ENCODE data around the gene AP1AR.
"Not testable (repeated sequence)": the region's sequence is repeated elsewhere in the genome, so short reads cannot be mapped to it uniquely, and the experiment has no call there.

AP1AR gene

DNA sequence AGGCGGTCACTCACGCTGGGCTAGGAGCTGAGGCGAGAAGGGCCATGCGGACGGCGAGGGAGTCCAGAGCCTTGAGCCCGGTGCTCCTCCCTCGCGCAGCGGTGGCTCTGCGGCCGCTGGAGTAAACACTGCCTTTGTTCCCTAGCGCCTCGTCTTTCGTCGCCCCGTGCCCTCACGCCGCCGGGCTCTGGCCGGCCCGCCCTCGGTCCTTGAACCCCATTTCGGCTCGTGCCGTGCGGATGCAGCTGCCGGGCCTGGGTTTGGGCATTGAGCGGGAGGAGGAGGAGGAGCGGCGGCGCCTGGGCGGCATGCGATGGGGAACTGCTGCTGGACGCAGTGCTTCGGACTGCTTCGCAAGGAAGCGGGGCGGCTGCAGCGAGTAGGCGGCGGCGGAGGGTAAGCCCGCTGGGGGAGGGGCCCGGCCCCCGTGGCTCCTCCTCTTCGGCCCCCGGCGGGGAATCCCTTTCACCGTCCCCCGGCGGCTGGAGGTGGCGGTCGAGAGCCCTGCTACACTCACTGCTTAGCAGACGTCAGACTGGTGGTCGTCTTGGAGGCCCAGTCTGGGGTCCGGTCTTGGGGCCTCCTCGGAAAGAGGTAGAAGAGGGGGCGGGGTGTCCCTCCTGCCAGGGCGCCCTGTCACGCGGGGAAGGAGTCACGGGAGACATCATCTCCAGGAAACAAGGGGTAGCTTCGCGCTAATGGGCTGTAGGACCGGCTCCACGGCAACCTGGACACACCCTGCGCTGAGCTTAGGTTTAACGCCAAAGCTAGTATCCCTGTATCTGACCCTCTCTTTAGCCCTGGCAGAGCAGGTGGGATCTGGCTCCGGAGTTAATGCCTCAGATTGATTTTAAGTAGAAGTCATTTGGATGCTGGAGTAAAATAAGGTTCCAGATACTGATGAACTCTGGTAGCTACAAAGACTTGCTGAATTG, at the start of gene AP1AR:
AP1AR (plus strand) TSS at position 9 of the 935 bp plus-strand sequence; CDS start at position 314, 305 bp downstream.
- peak; percentile 9 for DNase-seq (ENCODE audit: low read depth, low spot score)

GRCh38 chr4:112182604-112183003, 49.0 kb upstream of the AP1AR start:
- DNase-seq (ENCODE audit: low read depth, low spot score): no peak

DNA sequence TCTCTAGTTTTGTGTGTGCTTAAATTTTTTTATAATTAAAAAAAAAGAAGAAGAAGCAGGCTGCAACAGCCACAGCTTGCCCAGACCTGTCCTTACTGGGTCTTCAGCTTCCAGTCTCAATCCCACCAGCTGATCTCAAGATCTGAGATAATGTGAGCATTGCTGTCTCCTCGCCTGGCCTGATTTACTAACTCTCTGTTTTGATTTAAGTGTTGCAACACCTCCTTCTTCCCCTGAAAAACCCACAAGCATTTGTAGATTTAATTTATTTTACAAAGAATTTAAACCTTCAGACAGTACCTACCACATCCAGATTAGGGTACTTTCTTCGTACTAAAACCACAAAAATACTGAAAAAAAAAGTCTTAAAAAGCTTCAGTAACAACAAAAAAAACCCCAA, 48.3 kb upstream of the AP1AR start:
- no peak for DNase-seq (ENCODE audit: low read depth, low spot score)

DNA sequence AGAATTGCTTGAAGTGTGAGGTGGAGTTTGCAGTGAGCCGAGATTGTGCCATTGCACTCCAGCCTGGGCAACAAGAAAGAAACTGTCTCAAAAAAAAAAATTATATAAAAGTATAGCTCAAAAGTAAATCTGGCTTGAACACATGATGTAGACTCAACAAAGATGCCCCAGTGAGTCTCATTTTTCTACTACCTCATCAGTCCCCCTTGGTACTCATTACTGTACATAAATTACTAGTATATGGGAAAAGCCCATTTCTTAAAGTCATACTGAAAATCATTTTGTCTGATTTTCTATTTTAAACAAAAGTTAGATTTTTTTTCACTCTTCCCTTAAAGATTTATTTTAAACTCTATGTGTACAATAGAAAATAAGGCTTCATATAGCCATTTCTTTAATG, 47.1 kb upstream of the AP1AR start:
- DNase-seq (ENCODE audit: low read depth, low spot score): no peak

GRCh38 chr4:112185334-112185733, 46.3 kb upstream of the AP1AR start:
- no peak for DNase-seq (ENCODE audit: low read depth, low spot score)

DNA sequence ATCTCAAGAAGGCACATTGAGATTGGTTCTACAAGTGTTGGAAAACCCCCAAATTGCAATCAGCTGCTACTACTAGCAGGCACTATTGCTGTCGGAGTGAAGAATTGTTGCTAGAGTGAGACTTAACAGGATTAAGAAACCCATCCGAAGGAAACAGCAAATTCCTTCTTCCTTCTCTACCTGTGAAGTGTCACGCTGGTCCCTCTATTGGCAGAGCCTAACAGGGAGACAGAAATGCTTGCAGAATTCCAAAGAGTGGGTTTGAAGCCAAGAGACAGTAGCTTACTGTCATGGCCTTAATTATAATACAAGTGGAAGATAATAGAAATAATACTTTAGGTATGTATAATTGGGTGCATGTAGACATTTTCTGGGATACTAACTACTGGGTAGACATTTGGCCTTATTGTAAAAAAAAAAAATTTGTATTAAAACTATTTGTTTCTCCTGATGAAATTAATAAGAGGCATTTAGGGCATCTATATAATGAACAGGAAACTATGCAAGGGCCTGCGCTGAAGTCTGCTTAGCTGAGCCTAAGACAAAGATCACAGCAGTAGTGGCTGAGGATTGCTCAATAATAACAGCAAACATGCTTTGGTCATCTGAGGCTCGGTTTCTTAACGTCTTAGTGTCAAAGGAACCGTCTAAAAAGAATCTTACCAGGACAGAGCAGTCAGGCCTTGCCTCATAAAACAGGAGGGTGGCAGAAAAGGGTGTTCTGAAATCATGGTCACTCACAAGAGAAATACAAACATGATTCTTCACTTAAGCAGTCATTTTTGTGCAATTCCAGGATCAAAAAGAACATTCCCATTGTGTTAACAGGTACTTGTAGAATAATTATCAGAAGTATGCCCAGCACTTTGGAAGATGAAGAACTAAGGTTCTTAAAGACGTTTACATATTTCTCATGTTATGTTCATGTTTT, 45.6 kb upstream of the AP1AR start:
- no peak for DNase-seq (ENCODE audit: low read depth, low spot score)

DNA sequence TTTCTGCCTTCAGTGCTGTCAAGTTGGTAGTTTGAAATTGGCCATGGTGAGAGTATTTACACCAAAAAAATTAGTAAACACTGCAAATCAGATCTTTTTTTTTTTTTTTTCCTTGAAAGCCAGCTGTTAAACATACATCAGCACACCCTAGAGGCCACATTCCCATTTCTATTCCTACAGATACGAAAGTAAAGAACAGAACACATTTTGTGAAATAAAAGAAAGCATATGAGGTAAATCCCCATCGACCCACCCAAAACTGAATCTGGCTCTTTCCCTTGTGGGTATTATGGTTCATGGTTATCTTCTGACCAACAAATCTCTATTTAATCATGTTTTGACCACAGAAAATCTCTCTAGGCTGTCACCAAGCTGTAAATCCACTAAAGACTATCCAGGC, 41.8 kb upstream of the AP1AR start:
- DNase-seq (ENCODE audit: low read depth, low spot score): no peak

- DNase-seq (ENCODE audit: low read depth, low spot score): no peak
These were observed 40.9 kb upstream of the AP1AR start for GRCh38 chr4:112190684-112191083.

DNA sequence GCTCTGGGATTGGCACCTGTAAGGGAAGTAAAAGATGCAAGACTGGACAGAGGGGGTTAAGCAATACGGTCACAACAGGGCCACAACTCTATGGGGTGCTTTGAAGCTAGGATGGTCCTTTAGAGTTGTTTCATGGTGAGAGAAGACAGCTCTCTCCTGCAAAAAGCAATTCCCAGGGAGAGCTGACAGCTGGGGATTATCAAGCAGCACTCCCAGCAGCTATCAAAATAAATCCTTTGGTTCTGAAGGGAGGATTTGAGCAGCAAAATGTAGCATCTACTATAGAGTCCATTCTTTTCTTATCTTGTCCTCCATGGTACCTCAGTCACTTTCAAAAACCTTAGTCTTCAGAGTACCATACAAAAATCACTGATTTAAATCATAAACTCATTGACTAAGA, 35.1 kb upstream of the AP1AR start:
- no peak for DNase-seq (ENCODE audit: low read depth, low spot score)

- DNase-seq (ENCODE audit: low read depth, low spot score): no peak
These were observed 32.5 kb upstream of the AP1AR start for GRCh38 chr4:112199041-112199440.

DNA sequence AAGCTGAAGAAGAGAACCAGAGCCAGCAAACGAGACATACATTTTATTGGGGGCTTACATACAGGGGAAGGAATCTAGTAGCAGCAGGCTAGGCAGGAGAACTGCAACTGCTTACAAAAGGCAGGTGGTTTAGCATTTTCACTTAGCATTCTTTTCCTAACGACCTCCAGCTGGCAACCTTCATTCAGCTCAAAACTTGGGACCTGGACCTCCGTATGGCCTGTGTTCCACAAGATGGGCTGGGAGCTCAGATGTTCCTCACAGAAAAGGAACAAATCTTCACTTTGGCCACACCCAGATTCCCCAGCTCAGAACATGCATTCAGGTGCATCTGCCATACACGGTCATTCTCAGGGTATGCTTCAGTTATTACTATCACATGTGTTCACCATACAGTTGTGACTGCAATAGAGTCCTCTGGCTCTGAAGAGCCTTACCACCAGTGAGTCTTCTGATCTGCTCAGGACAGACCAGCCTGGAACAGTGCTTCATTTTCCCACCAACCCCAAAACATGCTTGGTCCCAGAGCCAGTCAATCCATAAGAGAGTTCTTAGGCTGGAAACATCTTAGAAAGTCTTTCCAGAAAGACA, 29.6 kb upstream of the AP1AR start:
- no peak for DNase-seq (ENCODE audit: low read depth, low spot score)

GRCh38 chr4:112203593-112203992, 28.0 kb upstream of the AP1AR start:
- DNase-seq (ENCODE audit: low read depth, low spot score): no peak

DNA sequence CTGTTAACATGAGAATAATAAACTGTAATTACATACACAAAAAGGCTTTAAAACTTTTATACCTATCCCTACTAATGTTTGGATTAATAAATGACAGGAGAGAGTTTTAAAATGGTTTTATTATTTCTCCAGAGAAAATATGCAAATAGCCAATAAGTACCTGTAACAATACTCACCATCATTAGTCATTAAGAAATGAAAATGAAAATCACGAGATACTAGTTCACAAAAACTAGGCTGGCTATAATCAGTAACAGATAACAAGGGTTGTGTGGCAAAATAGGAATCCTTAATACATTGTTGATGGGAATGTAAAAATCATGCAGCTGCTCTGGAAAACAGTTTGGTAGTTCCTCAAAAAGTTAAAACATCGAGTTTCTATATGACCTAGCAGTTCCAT, 25.2 kb upstream of the AP1AR start:
- DNase-seq (ENCODE audit: low read depth, low spot score): no peak

GRCh38 chr4:112208137-112209095, 23.2 kb upstream of the AP1AR start:
- not testable (repeated sequence) for DNase-seq (ENCODE audit: low read depth, low spot score)

DNA sequence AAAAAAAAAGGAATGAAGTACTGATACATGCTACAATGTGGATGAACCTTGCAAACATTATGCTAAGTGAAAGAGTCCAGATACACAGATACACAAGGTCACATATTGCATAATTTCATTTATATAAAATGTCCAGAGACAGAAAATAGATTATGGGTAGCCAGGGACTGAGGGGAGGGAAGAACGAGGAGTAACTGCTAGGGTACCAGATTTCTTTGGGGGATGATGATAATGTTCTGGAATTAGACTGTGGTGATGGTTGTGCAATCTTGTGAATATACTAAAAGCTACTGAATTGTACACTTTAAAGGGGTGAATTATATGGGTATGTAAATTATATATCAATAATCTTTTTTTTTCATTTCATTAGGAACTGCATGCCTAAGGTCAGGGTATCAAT, 20.8 kb upstream of the AP1AR start:
- DNase-seq (ENCODE audit: low read depth, low spot score): no peak

DNA sequence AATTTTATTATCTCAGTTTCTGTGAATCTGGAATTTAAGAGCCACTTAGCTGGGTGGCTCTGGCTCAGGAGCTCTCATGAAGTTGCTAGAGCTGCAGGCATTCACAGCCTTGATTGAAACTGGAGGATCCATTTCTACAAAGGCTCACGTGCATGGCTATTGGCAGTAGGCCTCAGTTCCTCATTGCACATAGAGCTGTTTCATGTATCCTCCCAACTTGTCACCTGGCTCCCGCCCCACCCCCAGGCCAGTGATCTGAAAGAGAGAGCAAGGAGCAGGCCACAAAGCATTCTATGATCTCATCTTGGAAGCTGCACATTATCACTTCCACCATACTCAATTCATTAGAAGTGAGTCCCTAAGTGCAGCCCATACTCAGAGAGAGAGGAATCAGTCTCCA, 18.5 kb upstream of the AP1AR start:
- DNase-seq (ENCODE audit: low read depth, low spot score): no peak

DNA sequence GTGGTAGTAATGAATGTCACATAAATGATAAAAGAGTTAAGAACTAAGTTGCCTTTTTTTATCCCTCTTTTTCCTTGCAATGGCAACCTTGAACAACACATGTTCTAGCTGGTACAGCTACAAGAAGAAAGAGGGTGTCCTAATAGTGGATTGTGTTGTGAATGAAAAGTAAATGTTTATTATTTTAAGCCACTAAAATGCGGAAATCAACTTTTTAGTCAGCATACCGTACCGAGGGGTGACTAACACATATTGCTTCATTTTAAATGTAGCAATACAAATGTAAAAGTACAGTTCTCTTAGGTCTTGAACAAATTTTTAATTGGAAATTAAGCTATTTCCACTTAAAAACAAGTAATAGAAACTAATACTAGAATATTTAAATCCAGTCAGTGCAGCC, 17.7 kb upstream of the AP1AR start:
- DNase-seq (ENCODE audit: low read depth, low spot score): no peak

DNA sequence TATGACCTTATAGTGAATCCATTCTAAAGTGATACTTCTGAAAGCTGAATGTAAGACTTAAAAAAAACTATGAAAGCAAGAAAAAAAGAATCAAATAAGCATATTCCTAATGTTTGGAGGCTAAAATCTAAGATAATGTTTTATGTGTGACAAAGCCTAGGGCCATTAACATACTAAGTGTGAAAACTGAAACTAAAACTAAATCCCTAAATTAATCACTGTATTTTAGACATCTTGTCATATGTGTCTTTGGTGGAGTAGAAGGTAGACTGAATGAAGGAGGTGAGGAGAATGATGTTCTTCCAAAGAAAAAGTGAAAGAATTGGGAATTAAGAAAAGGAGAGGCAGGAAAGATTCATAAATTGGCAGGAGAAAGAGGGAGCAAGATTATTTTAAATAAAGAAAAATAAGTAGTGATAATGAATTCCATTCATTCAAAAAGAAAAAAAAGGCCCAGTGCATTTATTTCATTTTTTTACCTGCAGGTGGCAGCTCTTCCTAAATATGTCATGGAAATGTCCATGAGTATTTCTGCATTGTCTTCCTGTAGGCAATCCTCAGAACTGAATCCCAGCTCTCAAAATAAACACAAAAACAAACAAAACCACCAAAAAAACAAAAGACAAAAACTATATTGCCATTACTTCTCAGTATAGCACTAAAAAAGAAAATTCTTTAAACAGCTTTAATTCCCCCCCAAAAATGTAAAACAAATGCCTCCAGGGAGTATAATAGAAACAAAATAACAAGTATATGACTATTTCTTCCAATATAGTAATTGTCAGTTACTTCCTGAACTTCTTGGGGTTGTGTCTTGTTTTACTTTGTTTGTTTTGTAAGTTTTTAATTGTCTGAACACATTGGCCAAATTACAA, 17.0 kb upstream of the AP1AR start:
- no peak for DNase-seq (ENCODE audit: low read depth, low spot score)

GRCh38 chr4:112219826-112220366, 11.7 kb upstream of the AP1AR start:
- DNase-seq (ENCODE audit: low read depth, low spot score): no peak
